Measurements from ENCODE around the gene TLK1. TPM values are rescaled to one million over a fixed set of nuclear protein-coding genes. Genes with fewer than 3 reads are reported as not detected.
"Not testable (repeated sequence)": the region's sequence is repeated elsewhere in the genome, so short reads cannot be mapped to it uniquely, and the experiment has no call there.

TLK1 gene
- total RNA-seq, 1 donor from 2014 or later: 29.6 TPM

GRCh38 chr2:171091517-171091916, 69.2 kb downstream of the TLK1 start:
- intact Hi-C loops (cut with micrococcal nuclease); ATAC-seq; DNase-seq: not testable (repeated sequence)

- DNase-seq (no peak), ATAC-seq (no peak)
- intact Hi-C loops (cut with micrococcal nuclease): no loop called here
Observed at GRCh38 chr2:171089489-171089888, 71.2 kb downstream of the TLK1 start.

- no peak for DNase-seq
- no peak for ATAC-seq
- intact Hi-C loops (cut with micrococcal nuclease): no loop called here
Observed at GRCh38 chr2:171088057-171088834, 72.4 kb downstream of the TLK1 start.

GRCh38 chr2:171087547-171087946, 73.1 kb downstream of the TLK1 start:
- no peak for DNase-seq
- intact Hi-C loops (cut with micrococcal nuclease): no loop called here
- no peak for ATAC-seq

- DNase-seq: no peak
- intact Hi-C loops (cut with micrococcal nuclease): no loop called here
- peak; percentile 55 for ATAC-seq
Observed at GRCh38 chr2:171086352-171087290, 74.1 kb downstream of the TLK1 start.

GRCh38 chr2:171084128-171084527, 76.6 kb downstream of the TLK1 start:
- intact Hi-C loops (cut with micrococcal nuclease): no loop called here
- ATAC-seq: no peak
- no peak for DNase-seq

- ATAC-seq (no peak), DNase-seq (no peak)
- intact Hi-C loops (cut with micrococcal nuclease): no loop called here
Observed at GRCh38 chr2:171083451-171083850, 77.2 kb downstream of the TLK1 start.

- intact Hi-C loops (cut with micrococcal nuclease): no loop called here
- ATAC-seq (no peak), DNase-seq (no peak)
Observed at GRCh38 chr2:171081649-171082111, 79.0 kb downstream of the TLK1 start.

- intact Hi-C loops (cut with micrococcal nuclease): no loop called here
- ATAC-seq (no peak), DNase-seq (no peak)
Observed at GRCh38 chr2:171080607-171081006, 80.1 kb downstream of the TLK1 start.

- DNase-seq; intact Hi-C loops (cut with micrococcal nuclease); ATAC-seq: not testable (repeated sequence)
Observed at GRCh38 chr2:171076422-171076821, 84.3 kb downstream of the TLK1 start.

- ATAC-seq (no peak), DNase-seq (no peak)
- intact Hi-C loops (cut with micrococcal nuclease): no loop called here
Observed at GRCh38 chr2:171072164-171072563, 88.5 kb downstream of the TLK1 start.

GRCh38 chr2:171069286-171069956, 91.3 kb downstream of the TLK1 start:
- DNase-seq (no peak), ATAC-seq (no peak)
- intact Hi-C loops (cut with micrococcal nuclease): no loop called here

GRCh38 chr2:171066110-171066509, 94.6 kb downstream of the TLK1 start:
- intact Hi-C loops (cut with micrococcal nuclease): no loop called here
- ATAC-seq: no peak

GRCh38 chr2:171057575-171057974, 103.1 kb downstream of the TLK1 start:
- intact Hi-C loops (cut with micrococcal nuclease): no loop called here
- DNase-seq: no peak
- ATAC-seq: no peak

More at GRCh38 chr2:171066110-171066509, 94.6 kb downstream of the TLK1 start:
- DNase-seq: no peak

- ATAC-seq: no peak
- DNase-seq: no peak
- intact Hi-C loops (cut with micrococcal nuclease): no loop called here
Observed at GRCh38 chr2:171056307-171056706, 104.4 kb downstream of the TLK1 start.

- intact Hi-C loops (cut with micrococcal nuclease): no loop called here
- DNase-seq: no peak
- ATAC-seq: no peak
Observed at GRCh38 chr2:171049691-171050090, 111.0 kb downstream of the TLK1 start.

- DNase-seq (no peak), ATAC-seq (no peak)
- intact Hi-C loops (cut with micrococcal nuclease): no loop called here
Observed at GRCh38 chr2:171046048-171046560, 114.6 kb downstream of the TLK1 start.

- intact Hi-C loops (cut with micrococcal nuclease): no loop called here
Observed at GRCh38 chr2:171044416-171044815, 116.3 kb downstream of the TLK1 start.

GRCh38 chr2:171042253-171042969, 118.3 kb downstream of the TLK1 start:
- ATAC-seq (no peak), DNase-seq (no peak)
- intact Hi-C loops (cut with micrococcal nuclease): no loop called here

More at GRCh38 chr2:171044416-171044815, 116.3 kb downstream of the TLK1 start:
- no peak for ATAC-seq
- DNase-seq: no peak

All from left ventricle myocardium superior (tissue), 1 donor.